GM12878 (cell line): Measurements from ENCODE around the gene NPW. TPM values are rescaled to one million over a fixed set of nuclear protein-coding genes. Genes with fewer than 3 reads are reported as not detected.

ENCODE experiments used
- ASH2L ChIP-seq: fragments of 300-600, 200-600 bp; sonication (generic); IDR thresholded peaks from 2 replicates; pipeline ENCODE4 v1.6.1; 2017; ENCODE audit warnings: low read depth, mild to moderate bottlenecking, borderline replicate concordance
- BACH1 ChIP-seq: fragments of 450-650 bp; IDR thresholded peaks from 2 replicates; pipeline ENCODE4 v1.6.1; 2017; ENCODE audit warnings: mild to moderate bottlenecking, borderline replicate concordance
- DPF2 ChIP-seq: fragments of 450-650 bp; IDR thresholded peaks from 2 replicates; pipeline ENCODE4 v1.6.1; 2017; ENCODE audit warnings: mild to moderate bottlenecking
- EP300 ChIP-seq, 2 experiments: fragments of 150-350 bp in 1 of 2; IDR thresholded peaks; 2 replicates each; pipeline ENCODE4 v1.6.1; 2011 to 2012; ENCODE audit warnings: low read depth in 2 of 2, low read length in 2 of 2, borderline replicate concordance in 1 of 2, improper control_type of control experiment in 1 of 2, inconsistent platforms in 1 of 2; ENCODE audit not compliant: control insufficient read depth in 1 of 2
- IKZF2 ChIP-seq, 2 experiments: fragments of 450-650 bp; IDR thresholded peaks; 2 replicates each; pipeline ENCODE4 v1.6.1; 2017; ENCODE audit warnings: mild to moderate bottlenecking in 2 of 2, moderate library complexity in 2 of 2
- NKRF ChIP-seq: fragments of 450-650 bp; conservative IDR thresholded peaks from 2 replicates; pipeline ENCODE4 v1.6.1; 2017; ENCODE audit warnings: mild to moderate bottlenecking, moderate library complexity
- PAX5 ChIP-seq: IDR thresholded peaks from 2 replicates; pipeline ENCODE4 v1.6.1; 2011; ENCODE audit warnings: low read depth, low read length, borderline replicate concordance
- POLR2A ChIP-seq: IDR thresholded peaks from 2 replicates; pipeline ENCODE4 v1.6.1; 2011; ENCODE audit warnings: low read depth, mild to moderate bottlenecking, low read length
- SRF ChIP-seq, 2 experiments: IDR thresholded peaks; 2 replicates each; pipeline ENCODE4 v1.6.1; 2011; ENCODE audit warnings: low read depth in 2 of 2, low read length in 2 of 2, mild to moderate bottlenecking in 1 of 2, moderate library complexity in 1 of 2
- ZSCAN29 ChIP-seq: fragments of 450-650 bp; IDR thresholded peaks from 2 replicates; pipeline ENCODE4 v1.6.1; 2017; ENCODE audit warnings: mild to moderate bottlenecking, moderate library complexity
- polyA plus RNA-seq, 11 experiments: library from polyadenylated mRNA; depleted of rRNA in 4 of 11; unstranded in 6 of 11; stranded (reverse) in 5 of 11; fragments of >200 nt; fragmentation: Nextera tagmentation in 4 of 11; fragmentation: Illumina TruSeq in 1 of 11; extraction: Ambion mirVana in 4 of 11; extraction: Trizol in 1 of 11; gene quantifications; 1 replicate in 1 of 11; 2 replicates in 10 of 11; pipeline versions ENCODE4 v1.2.1 to v1.2.3, GENCODE V29; 2011 to 2016; ENCODE audit warnings: inconsistent platforms in 2 of 11, missing spikeins in 2 of 11, low read depth in 1 of 11
- total RNA-seq, 4 experiments: library from RNA; depleted of rRNA in 3 of 4; stranded (reverse); fragments of >200 nt in 3 of 4; fragmentation: Illumina TruSeq in 1 of 4; extraction: Trizol in 1 of 4; gene quantifications; 2 replicates each; pipeline versions ENCODE4 v1.2.1 to v1.2.3, GENCODE V29; 2013 to 2021
- TF ChIP-seq, protein P1 (sequence below): IDR thresholded peaks from 2 replicates; pipeline ENCODE4 v1.6.1; 2012; ENCODE audit warnings: low read length, inconsistent platforms
- TF ChIP-seq, protein P2 (sequence below): fragments of 450-650 bp; IDR thresholded peaks from 2 replicates; pipeline ENCODE4 v1.6.1; 2016; ENCODE audit warnings: mild to moderate bottlenecking

NPW gene
- total and polyA plus RNA-seq, 10 of the 15 experiments (the other 5 are each of a cell fraction or from before 2014, with no cell fraction given) = 0.23 to 2.5 (median 0.98) TPM; not detected in 4

DNA sequence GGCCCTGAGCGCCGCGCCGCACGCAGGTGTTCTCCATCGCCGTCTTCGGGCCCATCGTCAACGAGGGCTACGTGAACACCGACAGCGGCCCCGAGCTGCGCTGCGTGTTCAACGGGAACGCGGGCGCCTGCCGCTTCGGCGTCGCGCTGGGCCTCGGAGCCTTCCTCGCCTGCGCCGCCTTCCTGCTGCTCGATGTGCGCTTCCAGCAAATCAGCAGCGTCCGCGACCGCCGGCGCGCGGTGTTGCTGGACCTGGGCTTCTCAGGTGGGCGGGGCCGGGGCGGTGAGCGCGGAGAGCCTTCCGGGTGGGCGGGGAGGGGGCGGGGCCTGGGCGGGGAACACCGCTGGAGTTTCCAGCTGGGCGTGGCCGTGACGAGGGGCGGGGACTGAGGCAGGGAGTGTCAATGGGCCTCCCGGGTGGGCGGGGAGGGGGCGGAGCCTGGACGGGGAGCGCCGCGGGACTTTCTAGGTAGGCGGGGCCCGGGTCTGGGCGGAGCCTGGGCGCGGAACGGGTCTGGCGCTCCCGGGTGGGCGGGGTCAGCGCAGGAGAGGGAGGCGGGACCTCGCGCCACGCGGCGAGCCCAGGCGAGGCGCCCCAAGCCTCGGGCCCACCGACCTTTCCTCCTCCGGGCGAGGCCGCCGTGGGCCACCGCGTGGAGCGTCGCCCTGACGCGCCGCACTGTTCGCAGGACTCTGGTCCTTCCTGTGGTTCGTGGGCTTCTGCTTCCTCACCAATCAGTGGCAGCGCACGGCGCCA, 27.5 kb upstream of the NPW start (continued):
- TF ChIP-seq BACH1 = peak; percentile 57
- TF ChIP-seq ZSCAN29 = no peak
- no peak for TF ChIP-seq SRF (IDR thresholded peaks at IDR 0.05; ENCODE audit: low read depth in 2 of 2, low read length in 2 of 2)
- TF ChIP-seq PAX5 = no peak; the same call in 1 of the 2 replicates
- TF ChIP-seq POLR2A = peak; percentile 84
- no peak for TF ChIP-seq ASH2L
- TF ChIP-seq, protein P1, sequence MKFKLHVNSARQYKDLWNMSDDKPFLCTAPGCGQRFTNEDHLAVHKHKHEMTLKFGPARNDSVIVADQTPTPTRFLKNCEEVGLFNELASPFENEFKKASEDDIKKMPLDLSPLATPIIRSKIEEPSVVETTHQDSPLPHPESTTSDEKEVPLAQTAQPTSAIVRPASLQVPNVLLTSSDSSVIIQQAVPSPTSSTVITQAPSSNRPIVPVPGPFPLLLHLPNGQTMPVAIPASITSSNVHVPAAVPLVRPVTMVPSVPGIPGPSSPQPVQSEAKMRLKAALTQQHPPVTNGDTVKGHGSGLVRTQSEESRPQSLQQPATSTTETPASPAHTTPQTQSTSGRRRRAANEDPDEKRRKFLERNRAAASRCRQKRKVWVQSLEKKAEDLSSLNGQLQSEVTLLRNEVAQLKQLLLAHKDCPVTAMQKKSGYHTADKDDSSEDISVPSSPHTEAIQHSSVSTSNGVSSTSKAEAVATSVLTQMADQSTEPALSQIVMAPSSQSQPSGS = no peak
- TF ChIP-seq, protein P2, sequence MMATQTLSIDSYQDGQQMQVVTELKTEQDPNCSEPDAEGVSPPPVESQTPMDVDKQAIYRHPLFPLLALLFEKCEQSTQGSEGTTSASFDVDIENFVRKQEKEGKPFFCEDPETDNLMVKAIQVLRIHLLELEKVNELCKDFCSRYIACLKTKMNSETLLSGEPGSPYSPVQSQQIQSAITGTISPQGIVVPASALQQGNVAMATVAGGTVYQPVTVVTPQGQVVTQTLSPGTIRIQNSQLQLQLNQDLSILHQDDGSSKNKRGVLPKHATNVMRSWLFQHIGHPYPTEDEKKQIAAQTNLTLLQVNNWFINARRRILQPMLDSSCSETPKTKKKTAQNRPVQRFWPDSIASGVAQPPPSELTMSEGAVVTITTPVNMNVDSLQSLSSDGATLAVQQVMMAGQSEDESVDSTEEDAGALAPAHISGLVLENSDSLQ = no peak; the same call in 1 of the 2 replicates
- peak; percentile 20; the same call in 1 of the 2 replicates for TF ChIP-seq DPF2
- TF ChIP-seq IKZF2 (IDR thresholded peaks at IDR 0.05) = no peak
- peak; percentile 13; the same call in 1 of the 2 replicates for TF ChIP-seq NKRF
- TF ChIP-seq EP300 (IDR thresholded peaks at IDR 0.05; ENCODE audit: borderline replicate concordance in 1 of 2, control insufficient read depth in 1 of 2, low read depth in 2 of 2, low read length in 2 of 2) = no peak
